ENCODE measurements around the gene DIAPH3.

DNA sequence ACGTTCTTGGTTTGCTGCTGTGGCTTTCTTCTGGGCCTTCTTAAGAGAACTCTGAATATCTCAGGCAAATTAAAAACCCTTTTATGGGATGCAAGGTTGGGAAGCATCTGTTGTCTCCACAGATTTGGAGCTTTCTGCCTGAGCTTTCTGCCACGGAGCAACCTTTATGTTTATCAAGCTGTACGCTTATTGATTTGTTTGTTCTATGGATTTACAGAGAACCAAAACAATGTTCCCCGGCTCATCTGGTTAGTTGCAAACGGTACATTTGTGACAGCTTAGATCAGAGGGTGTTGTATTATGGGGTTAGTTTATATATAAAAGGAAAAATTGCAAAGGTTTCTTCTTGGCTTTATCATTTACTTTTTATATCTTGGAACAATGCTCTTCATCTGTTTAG lies 479.6 kb downstream of the DIAPH3 start:
- TF ChIP-seq, protein P1, sequence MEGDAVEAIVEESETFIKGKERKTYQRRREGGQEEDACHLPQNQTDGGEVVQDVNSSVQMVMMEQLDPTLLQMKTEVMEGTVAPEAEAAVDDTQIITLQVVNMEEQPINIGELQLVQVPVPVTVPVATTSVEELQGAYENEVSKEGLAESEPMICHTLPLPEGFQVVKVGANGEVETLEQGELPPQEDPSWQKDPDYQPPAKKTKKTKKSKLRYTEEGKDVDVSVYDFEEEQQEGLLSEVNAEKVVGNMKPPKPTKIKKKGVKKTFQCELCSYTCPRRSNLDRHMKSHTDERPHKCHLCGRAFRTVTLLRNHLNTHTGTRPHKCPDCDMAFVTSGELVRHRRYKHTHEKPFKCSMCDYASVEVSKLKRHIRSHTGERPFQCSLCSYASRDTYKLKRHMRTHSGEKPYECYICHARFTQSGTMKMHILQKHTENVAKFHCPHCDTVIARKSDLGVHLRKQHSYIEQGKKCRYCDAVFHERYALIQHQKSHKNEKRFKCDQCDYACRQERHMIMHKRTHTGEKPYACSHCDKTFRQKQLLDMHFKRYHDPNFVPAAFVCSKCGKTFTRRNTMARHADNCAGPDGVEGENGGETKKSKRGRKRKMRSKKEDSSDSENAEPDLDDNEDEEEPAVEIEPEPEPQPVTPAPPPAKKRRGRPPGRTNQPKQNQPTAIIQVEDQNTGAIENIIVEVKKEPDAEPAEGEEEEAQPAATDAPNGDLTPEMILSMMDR (IDR thresholded peaks at IDR 0.05) = no peak
- TF ChIP-seq NFYB (CRISPR knock-in tag; conservative IDR thresholded peaks at IDR 0.05; ENCODE audit: low read depth) = no peak
- TF ChIP-seq, protein P2, sequence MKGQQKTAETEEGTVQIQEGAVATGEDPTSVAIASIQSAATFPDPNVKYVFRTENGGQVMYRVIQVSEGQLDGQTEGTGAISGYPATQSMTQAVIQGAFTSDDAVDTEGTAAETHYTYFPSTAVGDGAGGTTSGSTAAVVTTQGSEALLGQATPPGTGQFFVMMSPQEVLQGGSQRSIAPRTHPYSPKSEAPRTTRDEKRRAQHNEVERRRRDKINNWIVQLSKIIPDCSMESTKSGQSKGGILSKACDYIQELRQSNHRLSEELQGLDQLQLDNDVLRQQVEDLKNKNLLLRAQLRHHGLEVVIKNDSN (CRISPR knock-in tag; IDR thresholded peaks at IDR 0.05) = no peak
- TF ChIP-seq NFE2L1 (CRISPR knock-in tag; IDR thresholded peaks at IDR 0.05) = no peak
- no peak for TF ChIP-seq RELA (CRISPR knock-in tag; IDR thresholded peaks at IDR 0.05; ENCODE audit: borderline replicate concordance)
- TF ChIP-seq, protein P3, sequence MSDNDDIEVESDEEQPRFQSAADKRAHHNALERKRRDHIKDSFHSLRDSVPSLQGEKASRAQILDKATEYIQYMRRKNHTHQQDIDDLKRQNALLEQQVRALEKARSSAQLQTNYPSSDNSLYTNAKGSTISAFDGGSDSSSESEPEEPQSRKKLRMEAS (CRISPR knock-in tag; IDR thresholded peaks at IDR 0.05) = no peak
- TF ChIP-seq ZNF138 (CRISPR knock-in tag; conservative IDR thresholded peaks at IDR 0.05) = no peak
- no peak for TF ChIP-seq ZNF263 (CRISPR knock-in tag; IDR thresholded peaks at IDR 0.05; ENCODE audit: low read depth)
- TF ChIP-seq, protein P4, sequence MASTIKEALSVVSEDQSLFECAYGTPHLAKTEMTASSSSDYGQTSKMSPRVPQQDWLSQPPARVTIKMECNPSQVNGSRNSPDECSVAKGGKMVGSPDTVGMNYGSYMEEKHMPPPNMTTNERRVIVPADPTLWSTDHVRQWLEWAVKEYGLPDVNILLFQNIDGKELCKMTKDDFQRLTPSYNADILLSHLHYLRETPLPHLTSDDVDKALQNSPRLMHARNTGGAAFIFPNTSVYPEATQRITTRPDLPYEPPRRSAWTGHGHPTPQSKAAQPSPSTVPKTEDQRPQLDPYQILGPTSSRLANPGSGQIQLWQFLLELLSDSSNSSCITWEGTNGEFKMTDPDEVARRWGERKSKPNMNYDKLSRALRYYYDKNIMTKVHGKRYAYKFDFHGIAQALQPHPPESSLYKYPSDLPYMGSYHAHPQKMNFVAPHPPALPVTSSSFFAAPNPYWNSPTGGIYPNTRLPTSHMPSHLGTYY (CRISPR knock-in tag; IDR thresholded peaks at IDR 0.05) = no peak
- TF ChIP-seq, protein P5, sequence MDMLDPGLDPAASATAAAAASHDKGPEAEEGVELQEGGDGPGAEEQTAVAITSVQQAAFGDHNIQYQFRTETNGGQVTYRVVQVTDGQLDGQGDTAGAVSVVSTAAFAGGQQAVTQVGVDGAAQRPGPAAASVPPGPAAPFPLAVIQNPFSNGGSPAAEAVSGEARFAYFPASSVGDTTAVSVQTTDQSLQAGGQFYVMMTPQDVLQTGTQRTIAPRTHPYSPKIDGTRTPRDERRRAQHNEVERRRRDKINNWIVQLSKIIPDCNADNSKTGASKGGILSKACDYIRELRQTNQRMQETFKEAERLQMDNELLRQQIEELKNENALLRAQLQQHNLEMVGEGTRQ (CRISPR knock-in tag; IDR thresholded peaks at IDR 0.05) = no peak
- TF ChIP-seq FOXJ3 (CRISPR knock-in tag; IDR thresholded peaks at IDR 0.05; ENCODE audit: borderline replicate concordance) = no peak
- no peak for TF ChIP-seq ZNF232 (CRISPR knock-in tag; IDR thresholded peaks at IDR 0.05)
- no peak for TF ChIP-seq FOXK1 (CRISPR knock-in tag; IDR thresholded peaks at IDR 0.05)
- TF ChIP-seq, protein P6, sequence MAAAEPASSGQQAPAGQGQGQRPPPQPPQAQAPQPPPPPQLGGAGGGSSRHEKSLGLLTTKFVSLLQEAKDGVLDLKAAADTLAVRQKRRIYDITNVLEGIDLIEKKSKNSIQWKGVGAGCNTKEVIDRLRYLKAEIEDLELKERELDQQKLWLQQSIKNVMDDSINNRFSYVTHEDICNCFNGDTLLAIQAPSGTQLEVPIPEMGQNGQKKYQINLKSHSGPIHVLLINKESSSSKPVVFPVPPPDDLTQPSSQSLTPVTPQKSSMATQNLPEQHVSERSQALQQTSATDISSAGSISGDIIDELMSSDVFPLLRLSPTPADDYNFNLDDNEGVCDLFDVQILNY (CRISPR knock-in tag; IDR thresholded peaks at IDR 0.05) = no peak

All from WTC11 (cell line).